Eye (tissue), 1 donor: ENCODE results near the gene HDAC4.

Experiments used
- DNase-seq: peaks from one replicate; pipeline ENCODE4 v3.0.0-alpha.2; 2015

HDAC4 gene

GRCh38 chr2:239068411-239068810 is 332.4 kb downstream of the HDAC4 start:
- no peak for DNase-seq

GRCh38 chr2:239067196-239067865 is 333.5 kb downstream of the HDAC4 start:
- no peak for DNase-seq

- DNase-seq, result no peak
Measured at GRCh38 chr2:239066597-239066996, 334.2 kb downstream of the HDAC4 start.

GRCh38 chr2:239065962-239066361 is 334.9 kb downstream of the HDAC4 start:
- DNase-seq, result no peak

- DNase-seq, result no peak
Measured at GRCh38 chr2:239065537-239065936, 335.3 kb downstream of the HDAC4 start.

- no peak for DNase-seq
Measured at GRCh38 chr2:239064891-239065290, 335.9 kb downstream of the HDAC4 start.

GRCh38 chr2:239064253-239064652 is 336.6 kb downstream of the HDAC4 start:
- no peak for DNase-seq

GRCh38 chr2:239062743-239063142 is 338.1 kb downstream of the HDAC4 start:
- no peak for DNase-seq

GRCh38 chr2:239061824-239062570 is 338.8 kb downstream of the HDAC4 start:
- DNase-seq, result no peak

- DNase-seq, result no peak
Measured at GRCh38 chr2:239061121-239061666, 339.6 kb downstream of the HDAC4 start.

GRCh38 chr2:239060676-239061075 is 340.1 kb downstream of the HDAC4 start:
- DNase-seq, result no peak

GRCh38 chr2:239059854-239060253 is 341.0 kb downstream of the HDAC4 start:
- DNase-seq, result no peak

GRCh38 chr2:239058766-239059165 is 342.1 kb downstream of the HDAC4 start:
- no peak for DNase-seq

GRCh38 chr2:239057533-239057932 is 343.3 kb downstream of the HDAC4 start:
- DNase-seq, result no peak

- DNase-seq, result no peak
Measured at GRCh38 chr2:239056611-239057010, 344.2 kb downstream of the HDAC4 start.

- no peak for DNase-seq
Measured at GRCh38 chr2:239055756-239056493, 344.9 kb downstream of the HDAC4 start.

- DNase-seq, result no peak
Measured at GRCh38 chr2:239054921-239055320, 345.9 kb downstream of the HDAC4 start.

GRCh38 chr2:239053801-239054503 is 346.9 kb downstream of the HDAC4 start:
- no peak for DNase-seq

GRCh38 chr2:239052798-239053665 is 347.8 kb downstream of the HDAC4 start:
- DNase-seq, result no peak

- no peak for DNase-seq
Measured at GRCh38 chr2:239051891-239052445, 348.9 kb downstream of the HDAC4 start.

GRCh38 chr2:239050252-239050649 is 350.6 kb downstream of the HDAC4 start:
- DNase-seq, result no peak
